Colon (tissue), 2 donors: ENCODE data around the gene TMBIM4.
"Not testable (repeated sequence)": the region's sequence is repeated elsewhere in the genome, so short reads cannot be mapped to it uniquely, and the experiment has no call there.

Experiments used
- FAIRE-seq: peaks from 2 replicates; lab custom pipeline; 2012; peaks lifted over from hg19 to GRCh38; lab: Jason Lieb, UNC
- donor health status: control.
- donor health status: control.

Gene TMBIM4

GRCh38 chr12:66169221-66170170 lies at the start of gene TMBIM4:
TSS of gene TMBIM4 (minus strand) at chr12:66169996. CDS start at chr12:66169951, 45 bp downstream.
- FAIRE-seq, result no peak

- no peak for FAIRE-seq
Observed at GRCh38 chr12:66217342-66217917, 47.6 kb upstream of the TMBIM4 start.

GRCh38 chr12:66213011-66213410 lies 43.2 kb upstream of the TMBIM4 start:
- FAIRE-seq, result not testable (repeated sequence)

GRCh38 chr12:66211573-66211972 lies 41.8 kb upstream of the TMBIM4 start:
- FAIRE-seq, result not testable (repeated sequence)

- FAIRE-seq, result no peak
Observed at GRCh38 chr12:66210840-66211239, 41.0 kb upstream of the TMBIM4 start.

- no peak for FAIRE-seq
Observed at GRCh38 chr12:66206141-66206540, 36.3 kb upstream of the TMBIM4 start.

- no peak for FAIRE-seq
Observed at GRCh38 chr12:66203820-66204219, 34.0 kb upstream of the TMBIM4 start.

- FAIRE-seq, result no peak
Observed at GRCh38 chr12:66199831-66200509, 30.2 kb upstream of the TMBIM4 start.

GRCh38 chr12:66199141-66199540 lies 29.3 kb upstream of the TMBIM4 start:
- FAIRE-seq, result no peak

GRCh38 chr12:66197495-66197921 lies 27.7 kb upstream of the TMBIM4 start:
- FAIRE-seq, result no peak

GRCh38 chr12:66196806-66197205 lies 27.0 kb upstream of the TMBIM4 start:
- FAIRE-seq, result no peak

- FAIRE-seq, result no peak
Observed at GRCh38 chr12:66195242-66195641, 25.4 kb upstream of the TMBIM4 start.

GRCh38 chr12:66194122-66194521 lies 24.3 kb upstream of the TMBIM4 start:
- no peak for FAIRE-seq

GRCh38 chr12:66191547-66192126 lies 21.8 kb upstream of the TMBIM4 start:
- no peak for FAIRE-seq

- no peak for FAIRE-seq
Observed at GRCh38 chr12:66190519-66191370, 20.9 kb upstream of the TMBIM4 start.

GRCh38 chr12:66189889-66190288 lies 20.1 kb upstream of the TMBIM4 start:
- FAIRE-seq, result no peak

- no peak for FAIRE-seq
Observed at GRCh38 chr12:66189486-66189843, 19.7 kb upstream of the TMBIM4 start.

GRCh38 chr12:66188584-66189485 lies 19.0 kb upstream of the TMBIM4 start, which contains the start of gene IRAK3:
TSS of gene IRAK3 (plus strand) at chr12:66189214. CDS start at chr12:66189300, 86 bp downstream.
- FAIRE-seq, result no peak

- no peak for FAIRE-seq
Observed at GRCh38 chr12:66187821-66188220, 18.0 kb upstream of the TMBIM4 start.

- FAIRE-seq, result no peak
Observed at GRCh38 chr12:66187036-66187435, 17.2 kb upstream of the TMBIM4 start.
